Dedifferentiated amniotic fluid mesenchymal stem cell (primary cell): ENCODE results near the gene ANTXRL.
A peak's percentile ranks its signal among the peaks of the same experiment; 100 is the strongest.
"Not testable (repeated sequence)": the region's sequence is repeated elsewhere in the genome, so short reads cannot be mapped to it uniquely, and the experiment has no call there.

ENCODE experiments used
- DNase-seq: peaks from one replicate; pipeline ENCODE4 v3.0.0-alpha.2; 2016; ENCODE audit errors: extremely low spot score

The ANTXRL gene

GRCh38 chr10:46308113-46308415 is 21.3 kb downstream of the ANTXRL start:
- no peak for DNase-seq

- no peak for DNase-seq
These were observed 22.1 kb downstream of the ANTXRL start for GRCh38 chr10:46308666-46309450.

- no peak for DNase-seq
These were observed 22.8 kb downstream of the ANTXRL start for GRCh38 chr10:46309511-46310142.

GRCh38 chr10:46310143-46310514 is 23.3 kb downstream of the ANTXRL start:
- DNase-seq: no peak

- DNase-seq: no peak
These were observed 24.1 kb downstream of the ANTXRL start for GRCh38 chr10:46310851-46311250.

- DNase-seq: no peak
These were observed 24.7 kb downstream of the ANTXRL start for GRCh38 chr10:46311501-46311951.

- not testable (repeated sequence) for DNase-seq
These were observed 25.2 kb downstream of the ANTXRL start for GRCh38 chr10:46311961-46312431.

GRCh38 chr10:46312953-46313352 is 26.2 kb downstream of the ANTXRL start:
- no peak for DNase-seq

GRCh38 chr10:46314071-46314470 is 27.3 kb downstream of the ANTXRL start:
- no peak for DNase-seq

- peak; percentile 51 for DNase-seq
These were observed 28.5 kb downstream of the ANTXRL start for GRCh38 chr10:46315071-46315860.

GRCh38 chr10:46317370-46317769 is 30.6 kb downstream of the ANTXRL start:
- DNase-seq: no peak

GRCh38 chr10:46317889-46318288 is 31.1 kb downstream of the ANTXRL start:
- DNase-seq: no peak

- DNase-seq: no peak
These were observed 32.0 kb downstream of the ANTXRL start for GRCh38 chr10:46318799-46319198.

- DNase-seq: no peak
These were observed 32.6 kb downstream of the ANTXRL start for GRCh38 chr10:46319389-46319788.

GRCh38 chr10:46321770-46322169 is 35.0 kb downstream of the ANTXRL start:
- DNase-seq: no peak

- no peak for DNase-seq
These were observed 36.4 kb downstream of the ANTXRL start for GRCh38 chr10:46323176-46323575.

- no peak for DNase-seq
These were observed 38.2 kb downstream of the ANTXRL start for GRCh38 chr10:46325021-46325420.

- DNase-seq: no peak
These were observed 39.3 kb downstream of the ANTXRL start for GRCh38 chr10:46326066-46326465.

- no peak for DNase-seq
These were observed 40.2 kb downstream of the ANTXRL start for GRCh38 chr10:46326971-46327370.

GRCh38 chr10:46327685-46328084 is 40.9 kb downstream of the ANTXRL start:
- no peak for DNase-seq

- DNase-seq: no peak
These were observed 42.3 kb downstream of the ANTXRL start for GRCh38 chr10:46328853-46329689.

- no peak for DNase-seq
These were observed 42.9 kb downstream of the ANTXRL start for GRCh38 chr10:46329690-46330016.
